ENCODE measurements around the gene DDX28. TPM values are rescaled to one million over a fixed set of nuclear protein-coding genes. Genes with fewer than 3 reads are reported as not detected.
"Not testable (repeated sequence)": the region's sequence is repeated elsewhere in the genome, so short reads cannot be mapped to it uniquely, and the experiment has no call there.

DDX28 gene
- total RNA-seq, 2 experiments from 2014 or later = 11.6 to 12.3 TPM

DNA sequence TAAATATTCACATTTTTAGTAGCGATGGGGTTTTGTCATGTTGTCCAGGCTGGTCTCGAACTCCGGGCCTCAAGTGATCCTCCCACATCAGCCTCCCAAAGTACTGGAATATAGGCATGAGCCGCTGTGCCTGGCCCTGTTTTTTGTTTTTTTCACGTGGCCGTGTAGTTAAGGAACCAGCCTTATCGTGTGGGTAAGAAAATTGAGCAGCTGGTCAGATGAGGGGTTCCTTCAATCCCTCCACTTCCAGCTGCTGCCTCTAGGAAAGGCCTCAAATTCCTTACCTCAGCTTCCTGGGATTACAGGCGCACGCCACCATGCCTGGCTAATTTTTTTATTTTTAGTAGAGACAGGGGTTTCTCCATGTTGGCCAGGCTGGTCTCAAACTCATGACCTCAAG lies 17.8 kb downstream of the DDX28 start:
- H3K36me3 Mint-ChIP-seq (ENCODE audit: low read depth) = no peaks in the 10 kb centered on the region
- no peak overlapping the region for H3K4me3 Mint-ChIP-seq
- H3K27ac Mint-ChIP-seq = peak overlapping the region; percentile 87
- H3K9me3 Mint-ChIP-seq = no peaks in the 10 kb centered on the region
- peaks cover 31% of the 10 kb centered on the region for H3K4me1 Mint-ChIP-seq
- no peaks in the 10 kb centered on the region for H3K27me3 Mint-ChIP-seq
- POLR2A ChIA-PET = interaction anchor here (0.7 to 3.6 kb wide), 11 partner anchors 10 to 289 kb away, joined by 3 to 42 read pairs (median 4); partner anchors contain the start of genes DDX28, DUS2, NFATC3 and PSMB10
- no peak for DNase-seq
- CTCF ChIA-PET = interaction anchor here (0.6 to 2.2 kb wide), 9 partner anchors 9 to 333 kb away, joined by 3 to 8 read pairs (median 3); partner anchors contain the start of genes DDX28 and DUS2

DNA sequence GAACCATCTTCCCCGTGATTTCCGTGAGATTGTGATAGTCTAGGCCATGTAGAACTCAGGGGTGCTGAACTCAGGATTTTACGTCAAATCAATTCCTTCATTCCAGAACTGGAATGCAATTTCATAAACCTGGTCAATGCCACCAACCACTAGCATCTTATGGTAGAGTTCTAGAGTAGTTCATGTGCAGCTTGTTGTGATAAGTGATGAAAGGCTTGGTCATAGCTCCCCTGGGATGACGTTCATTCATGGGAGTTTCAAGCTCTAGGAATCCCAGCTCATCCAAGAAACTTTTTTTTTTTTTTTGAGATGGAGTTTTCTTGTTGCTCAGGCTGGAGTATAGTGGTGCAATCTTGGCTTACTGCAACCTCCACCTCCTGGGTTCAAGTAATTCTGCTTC lies 20.0 kb downstream of the DDX28 start:
- Mint-ChIP-seq H3K4me1 (peaks cover 46% of the 10 kb centered on the region), H3K4me3 (no peak overlapping the region), H3K27ac (no peak overlapping the region), H3K9me3 (peaks cover 6% of the 10 kb centered on the region), H3K27me3 (no peaks in the 10 kb centered on the region), H3K36me3 (ENCODE audit: low read depth) (peaks cover 9% of the 10 kb centered on the region)
- no peak for DNase-seq
- CTCF ChIA-PET = interaction anchor here (0.8 to 2.1 kb wide), 4 partner anchors 12 to 38 kb away, joined by 3 to 9 read pairs (median 4); no protein-coding TSS in a partner anchor
- POLR2A ChIA-PET = interaction anchor here (1.6 to 2.6 kb wide), 3 partner anchors 9 to 68 kb away, joined by 5 to 7 read pairs (median 5); partner anchors contain the start of genes DDX28, DUS2 and PSMB10

DNA sequence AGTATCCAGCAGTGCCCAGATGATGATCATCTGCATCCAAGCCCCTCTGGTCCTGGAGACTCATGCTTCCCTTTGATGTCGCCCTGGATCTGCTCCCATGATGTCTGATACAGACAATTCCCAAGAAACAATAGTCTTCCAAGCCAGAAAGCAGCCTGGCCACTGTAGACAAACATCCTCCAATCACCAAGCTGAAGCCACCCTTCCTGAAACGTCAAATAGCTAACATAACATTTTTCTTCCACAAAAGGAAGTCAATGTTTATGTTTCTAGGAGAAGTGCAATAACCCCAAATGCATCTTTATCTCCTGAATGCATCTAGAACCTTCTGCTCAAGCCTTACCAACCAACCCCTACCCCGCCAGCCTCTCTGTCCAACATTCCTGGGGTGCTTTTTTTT lies 22.6 kb downstream of the DDX28 start:
- Mint-ChIP-seq H3K27ac (peak overlapping the region; percentile 89), H3K4me3 (peak overlapping the region; percentile 69), H3K4me1 (peaks cover 48% of the 10 kb centered on the region), H3K36me3 (ENCODE audit: low read depth) (peaks cover 12% of the 10 kb centered on the region), H3K9me3 (peaks cover 9% of the 10 kb centered on the region), H3K27me3 (no peaks in the 10 kb centered on the region)
- CTCF ChIA-PET = interaction anchor here (1.4 to 3.5 kb wide), 4 partner anchors 22 to 84 kb away, joined by 3 to 16 read pairs (median 4); partner anchors contain the start of genes DDX28, DUS2 and NFATC3
- POLR2A ChIA-PET = interaction anchor here (0.9 to 4.0 kb wide), 3 partner anchors 22 to 84 kb away, joined by 3 to 36 read pairs (median 15); partner anchors contain the start of genes DDX28, DUS2, NFATC3 and SLC12A4
- DNase-seq = no peak

DNA sequence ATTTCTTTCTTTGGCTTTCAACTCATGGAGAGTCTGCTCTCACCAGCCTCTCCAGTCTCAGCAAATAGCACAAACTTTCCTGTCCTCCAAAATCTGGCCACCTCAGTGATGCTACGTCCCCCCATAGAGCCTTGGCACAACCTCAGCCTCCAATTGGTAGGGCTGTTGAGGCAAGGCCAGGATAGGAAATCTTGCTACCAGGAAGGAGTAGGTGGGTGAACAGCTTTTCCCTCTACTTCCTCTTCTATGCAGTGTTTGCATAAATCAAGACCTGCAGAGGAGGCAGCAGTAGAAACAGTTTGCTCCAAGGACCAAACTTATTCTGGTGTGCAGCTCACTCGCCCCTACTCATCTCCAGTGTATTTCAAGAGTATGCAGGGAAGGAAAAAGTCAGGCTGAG lies 23.0 kb downstream of the DDX28 start:
- DNase-seq = no peak
- Mint-ChIP-seq H3K27ac (peak overlapping the region; percentile 89), H3K9me3 (peaks cover 9% of the 10 kb centered on the region), H3K4me3 (peak overlapping the region; percentile 69), H3K4me1 (peaks cover 49% of the 10 kb centered on the region), H3K36me3 (ENCODE audit: low read depth) (peaks cover 12% of the 10 kb centered on the region), H3K27me3 (no peaks in the 10 kb centered on the region)
- ChIA-PET CTCF (interaction anchor here (1.4 to 3.5 kb wide), 3 partner anchors 23 to 85 kb away, joined by 4 to 16 read pairs (median 4); partner anchors contain the start of genes DDX28, DUS2 and NFATC3), POLR2A (interaction anchor here (0.9 to 4.0 kb wide), 3 partner anchors 23 to 85 kb away, joined by 3 to 36 read pairs (median 15); partner anchors contain the start of genes DDX28, DUS2, NFATC3 and SLC12A4)

DNA sequence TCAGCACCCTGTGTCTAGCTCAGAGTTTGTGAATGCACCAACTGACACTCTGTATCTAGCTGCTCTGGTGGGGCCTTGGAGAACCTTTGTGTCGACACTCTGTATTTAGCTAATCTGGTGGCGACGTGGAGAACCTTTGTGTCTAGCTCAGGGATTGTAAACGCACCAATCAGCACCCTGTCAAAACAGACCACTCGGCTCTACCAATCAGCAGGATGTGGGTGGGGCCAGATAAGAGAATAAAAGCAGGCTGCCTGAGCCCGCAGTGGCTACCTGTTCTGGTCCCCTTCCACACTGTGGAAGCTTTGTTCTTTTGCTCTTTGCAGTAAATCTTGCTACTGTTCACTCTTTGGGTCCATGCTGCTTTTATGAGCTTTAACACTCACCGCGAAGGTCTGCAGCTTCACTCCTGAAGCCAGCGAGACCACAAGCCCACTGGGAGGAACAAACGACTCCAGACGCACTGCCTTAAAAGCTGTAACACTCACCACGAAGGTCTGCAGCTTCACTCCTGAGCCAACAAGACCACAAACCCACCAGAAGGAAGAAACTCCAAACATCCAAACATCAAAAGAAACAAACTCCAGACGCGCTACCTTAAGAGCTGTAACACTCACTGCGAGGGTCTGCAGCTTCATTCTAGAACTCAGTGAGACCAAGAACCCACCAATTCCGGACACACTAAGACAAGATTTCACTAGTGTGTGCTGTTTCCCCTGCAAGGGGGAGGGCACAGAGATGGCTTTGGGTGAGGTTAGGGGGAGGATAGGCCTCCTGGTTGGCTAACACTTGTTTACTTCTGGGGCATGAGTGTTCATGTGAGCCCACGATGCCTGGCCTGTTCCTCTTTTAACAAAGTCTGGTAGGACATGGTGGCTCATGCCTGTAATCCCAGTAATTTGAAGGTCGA lies 24.0 kb downstream of the DDX28 start, which contains the start of gene DPEP2:
Gene DPEP2 (minus strand): TSS at position 706 of the 910 bp plus-strand sequence. CDS start 6,272 bp downstream, outside the sequence.
- H3K27ac Mint-ChIP-seq = peak within 1 kb of the TSS; percentile 89
- peak within 1 kb of the TSS; percentile 69 for H3K4me3 Mint-ChIP-seq
- ChIA-PET CTCF (interaction anchor here (0.6 to 3.5 kb wide), 9 partner anchors 10 to 183 kb away, joined by 3 to 16 read pairs (median 4); partner anchors contain the start of genes DDX28, DUS2, LCAT and NFATC3), POLR2A (interaction anchor here (0.7 to 4.0 kb wide), 14 partner anchors 11 to 437 kb away, joined by 3 to 36 read pairs (median 4); partner anchors contain the start of genes CTCF, DDX28, DPEP2NB and DUS2)
- peak; percentile 58 for DNase-seq
- not testable (repeated sequence) for H3K27me3 Mint-ChIP-seq, H3K9me3 Mint-ChIP-seq
- H3K4me1 Mint-ChIP-seq = peaks cover 50% of the 10 kb centered on the region
- H3K36me3 Mint-ChIP-seq (ENCODE audit: low read depth) = peaks cover 12% of the 10 kb centered on the region

DNA sequence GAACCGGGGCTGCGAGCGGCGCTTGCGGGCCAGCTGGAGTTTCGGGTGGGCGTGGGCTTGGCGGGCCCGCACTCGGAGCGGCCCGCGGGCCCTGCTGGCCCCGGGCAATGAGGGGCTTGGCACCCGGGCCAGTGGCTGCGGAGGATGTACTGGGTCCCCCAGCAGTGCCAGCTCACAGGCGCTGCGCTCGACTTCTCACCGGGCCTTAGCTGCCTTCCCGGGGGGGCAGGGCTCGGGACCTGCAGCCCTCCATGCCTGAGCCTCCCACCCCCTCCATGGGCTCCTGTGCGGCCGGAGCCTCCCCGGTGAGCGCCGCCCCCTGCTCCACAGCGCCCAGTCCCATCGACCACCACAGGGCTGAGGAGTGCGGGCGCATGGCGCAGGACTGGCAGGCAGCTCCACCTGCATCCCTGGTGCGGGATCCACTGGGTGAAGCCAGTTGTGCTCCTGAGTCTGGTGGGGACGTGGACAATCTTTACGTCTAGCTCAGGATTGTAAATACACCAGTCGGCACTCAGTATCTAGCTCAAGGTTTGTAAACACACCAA lies 24.7 kb downstream of the DDX28 start:
- Mint-ChIP-seq H3K27ac (peak overlapping the region; percentile 89), H3K4me1 (peaks cover 58% of the 10 kb centered on the region), H3K36me3 (ENCODE audit: low read depth) (peaks cover 12% of the 10 kb centered on the region)
- DNase-seq, H3K9me3 Mint-ChIP-seq, H3K27me3 Mint-ChIP-seq, H3K4me3 Mint-ChIP-seq: not testable (repeated sequence)
- ChIA-PET POLR2A (interaction anchor here (0.9 to 4.0 kb wide), 10 partner anchors 14 to 87 kb away, joined by 3 to 36 read pairs (median 6); partner anchors contain the start of genes DDX28, DUS2, NFATC3 and PSMB10), CTCF (interaction anchor here (0.7 to 3.5 kb wide), 7 partner anchors 10 to 87 kb away, joined by 3 to 16 read pairs (median 4); partner anchors contain the start of genes DDX28, DUS2, LCAT and NFATC3)

DNA sequence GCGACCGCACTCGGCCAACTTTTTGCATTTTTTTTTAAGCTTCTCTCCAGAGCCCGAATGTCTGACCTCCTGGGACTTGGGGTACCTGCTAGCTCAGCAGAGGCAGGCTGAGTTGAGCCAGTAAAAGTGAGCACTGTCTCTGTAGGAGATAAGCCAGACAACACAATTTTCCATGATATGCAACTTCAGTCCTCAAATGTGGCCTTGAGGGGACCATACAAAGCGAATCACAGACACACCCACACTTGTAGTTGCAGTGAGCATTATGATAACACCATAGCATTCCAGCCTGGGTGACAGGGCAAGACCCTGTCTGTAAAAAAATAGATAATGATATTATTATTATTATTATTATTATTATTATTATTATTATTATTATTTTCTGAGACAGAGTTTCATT lies 26.4 kb downstream of the DDX28 start:
- Mint-ChIP-seq H3K27me3 (no peaks in the 10 kb centered on the region), H3K9me3 (peaks cover 9% of the 10 kb centered on the region), H3K36me3 (ENCODE audit: low read depth) (peaks cover 12% of the 10 kb centered on the region), H3K27ac (no peak overlapping the region), H3K4me3 (no peak overlapping the region), H3K4me1 (peaks cover 66% of the 10 kb centered on the region)
- no peak for DNase-seq
- POLR2A ChIA-PET = interaction anchor here (3.3 kb wide), 1 partner anchor 25 kb away, joined by 27 read pairs; the partner anchor contains the start of genes DDX28 and DUS2
- CTCF ChIA-PET = interaction anchor here (0.6 to 4.7 kb wide), 6 partner anchors 9 to 44 kb away, joined by 3 to 36 read pairs (median 3); no protein-coding TSS in a partner anchor

DNA sequence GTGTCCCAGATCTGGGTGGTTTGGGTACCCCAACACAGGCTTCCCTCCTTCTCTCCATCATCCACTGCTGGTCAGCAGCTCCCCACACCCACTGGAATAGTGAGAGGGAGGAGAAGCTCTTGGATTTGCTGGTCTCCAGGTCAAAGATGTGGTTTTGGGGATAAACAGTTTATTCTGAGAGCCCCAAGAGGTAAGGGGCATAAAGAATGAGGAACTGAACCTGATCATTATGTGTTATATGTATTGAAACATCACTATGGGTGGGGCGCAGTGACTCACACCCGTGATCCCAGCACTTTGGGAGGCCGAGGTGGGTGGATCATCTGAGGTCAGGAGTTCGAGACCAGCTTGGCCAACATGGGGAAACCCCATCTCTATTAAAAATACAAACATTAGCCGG lies 27.6 kb downstream of the DDX28 start:
- Mint-ChIP-seq H3K36me3 (ENCODE audit: low read depth) (peaks cover 12% of the 10 kb centered on the region), H3K27ac (peak overlapping the region; percentile 81), H3K4me3 (no peak overlapping the region), H3K9me3 (peaks cover 9% of the 10 kb centered on the region), H3K27me3 (no peaks in the 10 kb centered on the region), H3K4me1 (peaks cover 58% of the 10 kb centered on the region)
- ChIA-PET POLR2A (interaction anchor here (0.8 to 3.3 kb wide), 5 partner anchors 10 to 59 kb away, joined by 3 to 27 read pairs (median 4); partner anchors contain the start of genes DDX28, DUS2 and PSMB10), CTCF (interaction anchor here (0.6 to 4.7 kb wide), 4 partner anchors 10 to 45 kb away, joined by 3 to 36 read pairs (median 6); no protein-coding TSS in a partner anchor)
- DNase-seq = peak; percentile 28

DNA sequence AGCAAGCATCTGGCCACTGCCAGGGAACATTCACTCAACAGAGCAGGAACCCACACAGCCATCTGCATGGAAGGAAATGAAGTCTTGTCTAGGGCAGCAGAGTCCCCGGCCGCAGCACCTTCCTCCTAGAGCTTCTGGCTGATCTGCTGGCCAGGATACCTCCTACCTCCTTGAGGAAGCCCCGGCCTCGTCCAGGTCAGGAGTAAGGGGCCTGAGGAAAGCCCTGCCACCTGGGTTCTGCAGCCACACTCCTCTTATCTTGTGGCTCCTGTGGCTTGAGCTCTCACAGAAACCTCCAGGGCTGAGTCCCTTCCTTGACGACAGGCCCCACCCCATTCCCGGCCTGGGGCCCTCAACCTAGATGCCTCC lies 29.0 kb downstream of the DDX28 start:
- not testable (repeated sequence) for H3K36me3 Mint-ChIP-seq (ENCODE audit: low read depth); H3K9me3 Mint-ChIP-seq; H3K27me3 Mint-ChIP-seq
- Mint-ChIP-seq H3K4me1 (peaks cover 46% of the 10 kb centered on the region), H3K4me3 (peak overlapping the region; percentile 71), H3K27ac (peak overlapping the region; percentile 97)
- POLR2A ChIA-PET = interaction anchor here (1.0 to 3.3 kb wide), 6 partner anchors 9 to 69 kb away, joined by 3 to 27 read pairs (median 6); partner anchors contain the start of genes DDX28, DUS2 and PSMB10
- DNase-seq = peak; percentile 33
- CTCF ChIA-PET = interaction anchor here (1.0 to 4.7 kb wide), 11 partner anchors 10 to 173 kb away, joined by 3 to 36 read pairs (median 4); partner anchors contain the start of genes DDX28 and DUS2

DNA sequence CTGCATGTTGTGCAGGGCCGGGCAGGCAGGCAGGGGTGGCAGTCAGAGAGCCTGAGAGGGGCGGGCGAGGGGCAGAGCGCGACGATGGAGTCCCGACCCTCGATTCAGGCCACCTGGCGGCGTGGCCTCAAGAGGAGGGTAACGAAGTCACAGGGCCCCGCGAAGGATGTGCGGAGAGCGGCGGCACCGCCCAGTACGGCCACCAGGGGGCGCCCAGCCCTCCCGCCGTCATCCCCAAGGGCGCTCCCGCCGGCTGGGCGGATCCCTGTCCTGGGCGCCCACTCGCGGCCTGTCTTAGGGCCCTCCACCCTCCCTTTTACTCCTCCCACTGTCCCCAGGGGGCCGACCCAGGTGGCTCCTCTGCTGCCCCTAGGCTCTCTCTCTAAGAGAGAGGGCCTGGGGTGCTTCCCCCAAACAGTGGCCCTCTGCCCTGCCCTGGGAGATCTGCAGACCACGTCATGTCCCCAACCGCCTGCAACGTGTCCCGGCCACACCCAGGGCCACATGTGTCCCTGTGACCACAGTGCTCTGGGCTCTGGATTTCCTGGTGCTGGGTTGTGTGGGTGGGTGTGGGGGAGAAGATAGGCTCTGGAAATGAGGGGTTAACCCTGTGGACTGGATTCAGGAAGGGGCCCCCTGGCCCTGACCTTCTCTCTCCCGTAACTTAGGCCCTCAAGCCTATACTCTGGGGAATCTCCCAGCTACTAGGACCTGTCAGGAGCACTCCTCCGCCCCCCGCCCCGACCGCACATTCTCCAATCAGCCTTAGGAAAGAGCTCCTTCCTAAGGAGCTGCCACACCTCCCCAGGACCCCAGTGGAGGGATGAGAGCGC lies 29.6 kb downstream of the DDX28 start:
- POLR2A ChIA-PET = interaction anchor here (1.0 to 3.3 kb wide), 6 partner anchors 9 to 70 kb away, joined by 3 to 27 read pairs (median 6); partner anchors contain the start of genes DDX28, DUS2 and PSMB10
- peaks cover 3% of the 10 kb centered on the region for H3K9me3 Mint-ChIP-seq
- peak; percentile 85 for DNase-seq
- no peaks in the 10 kb centered on the region for H3K27me3 Mint-ChIP-seq
- H3K4me3 Mint-ChIP-seq = peak overlapping the region; percentile 71
- CTCF ChIA-PET = interaction anchor here (1.0 to 4.7 kb wide), 11 partner anchors 9 to 174 kb away, joined by 3 to 36 read pairs (median 4); partner anchors contain the start of genes DDX28 and DUS2
- H3K27ac Mint-ChIP-seq = peak overlapping the region; percentile 97
- H3K4me1 Mint-ChIP-seq = peaks cover 41% of the 10 kb centered on the region
- peaks cover 3% of the 10 kb centered on the region for H3K36me3 Mint-ChIP-seq (ENCODE audit: low read depth)

DNA sequence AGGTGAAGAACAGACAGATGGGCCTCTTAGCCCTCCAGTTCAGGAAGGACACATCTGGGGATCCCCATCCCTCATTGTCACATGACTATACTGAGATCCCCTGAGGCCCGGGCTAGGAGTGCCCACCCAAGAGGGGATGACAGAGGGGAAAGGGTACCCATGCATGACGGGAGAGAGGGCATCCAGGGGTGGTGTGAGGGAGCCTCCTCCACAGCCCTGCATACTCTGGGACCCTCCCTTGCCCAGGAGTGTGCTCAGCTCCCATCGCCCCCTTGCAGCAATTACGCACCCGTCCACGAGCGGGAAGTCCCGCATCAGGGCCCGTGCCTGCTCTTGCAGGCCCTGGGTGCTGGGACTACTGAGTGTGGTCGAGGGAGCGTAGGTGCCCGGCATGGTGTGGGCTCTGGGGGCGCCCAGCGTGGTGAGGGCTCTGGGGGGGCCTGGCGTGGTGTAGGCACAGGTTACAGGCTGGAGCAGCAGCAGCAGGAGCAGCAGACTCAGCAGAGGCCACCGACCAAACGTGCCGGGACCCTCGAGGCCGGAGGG lies 30.3 kb downstream of the DDX28 start:
- CTCF ChIA-PET = interaction anchor here (1.3 to 4.7 kb wide), 3 partner anchors 10 to 77 kb away, joined by 3 to 36 read pairs (median 5); no protein-coding TSS in a partner anchor
- POLR2A ChIA-PET = interaction anchor here (1.2 to 1.4 kb wide), 2 partner anchors 10 to 12 kb away, joined by 4 to 5 read pairs; no protein-coding TSS in a partner anchor
- Mint-ChIP-seq H3K4me3 (no peak overlapping the region), H3K27ac (no peak overlapping the region), H3K36me3 (ENCODE audit: low read depth) (peaks cover 3% of the 10 kb centered on the region), H3K4me1 (peaks cover 44% of the 10 kb centered on the region), H3K27me3 (no peaks in the 10 kb centered on the region), H3K9me3 (peaks cover 3% of the 10 kb centered on the region)
- DNase-seq = no peak

All from activated CD4-positive, alpha-beta memory T cell treated with anti-CD3 and anti-CD28 coated beads, Interleukin-2, amount 10 ng/mL, durations not matched to agents 7 days and 5 days (primary cell).